GM12873 (cell line): Measurements from ENCODE around the gene ABCC8.

Experiments
- CTCF ChIP-seq: IDR thresholded peaks from 2 replicates; pipeline ENCODE4 v1.5.1; 2012; ENCODE audit warnings: low read depth, mild to moderate bottlenecking, moderate library complexity, low read length, control low read depth; ENCODE audit not compliant: insufficient read depth; ENCODE audit errors: missing control alignments

The ABCC8 gene

GRCh38 chr11:17416492-17416891, 60.2 kb downstream of the ABCC8 start:
- TF ChIP-seq CTCF, result no peak

DNA sequence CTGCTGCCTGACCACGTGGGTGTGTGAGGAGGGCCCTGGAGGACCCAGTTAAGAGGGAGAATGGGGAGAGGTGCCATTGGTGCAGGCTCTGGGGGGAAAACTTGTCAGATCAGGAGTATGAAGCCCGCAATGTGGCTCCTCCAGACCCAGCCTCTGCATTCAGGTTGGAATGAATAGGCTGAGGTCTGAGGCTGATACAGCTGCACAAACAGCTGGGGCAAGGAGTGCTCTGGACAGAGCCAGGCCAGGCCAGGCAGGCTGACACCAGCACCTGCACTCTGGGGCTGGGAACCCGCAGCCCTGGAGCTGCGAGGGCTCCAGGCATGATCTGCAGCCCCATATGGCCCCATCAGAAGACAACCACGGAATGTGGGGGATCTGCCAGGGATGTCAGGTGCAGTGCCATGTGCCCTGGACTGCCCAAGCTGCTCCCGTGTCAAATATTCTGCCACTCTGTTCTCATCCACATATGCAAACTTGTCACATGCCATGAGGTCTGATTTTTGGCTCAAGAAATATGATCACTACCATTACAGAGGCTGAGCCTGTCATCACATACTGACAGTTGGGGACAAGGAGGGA, 61.0 kb downstream of the ABCC8 start:
- no peak for TF ChIP-seq CTCF

DNA sequence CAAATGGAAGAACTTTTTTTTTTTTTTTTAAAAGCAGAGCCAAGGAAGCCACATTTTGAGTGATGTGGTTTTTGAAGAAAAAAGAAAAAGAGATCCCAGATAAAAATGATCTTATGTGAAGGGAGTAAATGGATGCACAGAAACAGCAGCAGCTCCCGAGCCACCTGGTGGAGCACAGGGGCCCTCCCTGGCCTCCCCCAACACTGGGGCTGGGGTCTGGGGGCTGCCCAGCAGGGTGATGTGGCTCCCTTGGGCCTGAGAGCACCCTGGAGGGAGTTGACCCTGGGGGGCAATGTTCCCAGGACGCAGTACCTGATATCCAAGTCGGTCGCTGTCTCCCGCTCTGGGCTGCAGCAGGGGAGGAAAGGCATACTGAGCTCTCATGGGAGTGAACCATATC, 61.7 kb downstream of the ABCC8 start:
- no peak for TF ChIP-seq CTCF

DNA sequence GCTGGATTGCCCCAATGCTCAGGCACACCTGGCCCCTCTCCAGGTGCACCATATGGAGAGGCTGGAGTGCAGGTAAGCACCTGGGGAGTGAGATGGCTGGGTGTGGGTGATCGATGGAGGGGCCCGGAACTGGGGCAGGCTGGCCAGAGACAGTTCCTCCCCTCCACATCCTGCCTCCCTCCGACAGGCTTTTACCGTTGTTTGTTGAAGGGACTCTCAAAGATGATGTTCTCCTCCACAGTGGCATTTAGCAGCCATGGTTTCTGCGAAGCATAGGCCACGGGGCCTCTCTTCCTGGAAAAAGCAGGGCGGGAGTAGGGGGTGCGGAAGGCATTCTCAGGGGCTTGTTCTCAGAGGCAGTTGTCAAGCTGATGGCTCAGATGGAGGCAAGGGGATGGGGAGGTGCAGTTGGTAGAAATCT, 62.3 kb downstream of the ABCC8 start:
- no peak for TF ChIP-seq CTCF

DNA sequence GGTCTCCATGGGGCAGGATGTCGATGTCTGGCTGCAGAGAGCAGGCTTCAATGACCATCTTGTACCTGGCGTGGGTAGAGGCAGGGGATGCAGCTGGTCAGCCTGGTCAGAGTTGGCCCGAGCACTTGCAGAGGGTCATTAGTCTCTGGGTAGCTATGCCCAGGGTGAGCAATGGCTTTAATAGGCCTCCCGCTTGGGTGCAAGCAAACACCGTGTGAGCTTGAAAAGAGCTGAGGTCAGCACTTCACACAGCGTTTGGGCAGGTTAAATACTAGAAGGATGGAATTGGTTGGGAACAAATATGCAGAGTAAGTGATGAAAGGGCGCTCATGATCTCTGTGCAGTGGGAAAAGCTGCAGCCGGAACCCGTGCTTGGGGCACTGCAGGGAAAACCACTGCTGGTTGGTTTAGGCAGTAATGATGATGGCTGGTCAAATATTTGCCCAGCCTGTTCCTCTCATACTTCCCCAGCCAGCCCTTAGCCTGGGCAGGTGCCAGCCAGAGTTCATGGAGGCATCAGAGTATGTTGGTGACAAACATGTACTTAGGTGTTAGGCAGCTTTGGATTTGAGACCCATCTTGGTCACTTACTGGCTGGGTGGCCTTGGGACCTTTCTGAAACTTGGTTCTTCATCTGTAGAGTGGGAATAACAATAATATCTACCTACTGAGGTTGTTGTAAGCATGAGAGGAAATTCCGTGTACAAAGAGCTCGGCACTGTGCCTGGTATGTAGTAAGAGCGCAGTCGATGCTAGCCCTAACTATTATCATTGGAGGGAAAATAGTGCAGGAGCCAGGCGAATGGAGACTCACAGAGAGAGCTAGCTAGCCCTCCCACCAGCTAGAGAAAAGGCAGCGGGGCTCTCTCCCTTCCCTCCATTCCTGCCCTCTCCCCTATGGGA, 63.0 kb downstream of the ABCC8 start:
- no peak for TF ChIP-seq CTCF

DNA sequence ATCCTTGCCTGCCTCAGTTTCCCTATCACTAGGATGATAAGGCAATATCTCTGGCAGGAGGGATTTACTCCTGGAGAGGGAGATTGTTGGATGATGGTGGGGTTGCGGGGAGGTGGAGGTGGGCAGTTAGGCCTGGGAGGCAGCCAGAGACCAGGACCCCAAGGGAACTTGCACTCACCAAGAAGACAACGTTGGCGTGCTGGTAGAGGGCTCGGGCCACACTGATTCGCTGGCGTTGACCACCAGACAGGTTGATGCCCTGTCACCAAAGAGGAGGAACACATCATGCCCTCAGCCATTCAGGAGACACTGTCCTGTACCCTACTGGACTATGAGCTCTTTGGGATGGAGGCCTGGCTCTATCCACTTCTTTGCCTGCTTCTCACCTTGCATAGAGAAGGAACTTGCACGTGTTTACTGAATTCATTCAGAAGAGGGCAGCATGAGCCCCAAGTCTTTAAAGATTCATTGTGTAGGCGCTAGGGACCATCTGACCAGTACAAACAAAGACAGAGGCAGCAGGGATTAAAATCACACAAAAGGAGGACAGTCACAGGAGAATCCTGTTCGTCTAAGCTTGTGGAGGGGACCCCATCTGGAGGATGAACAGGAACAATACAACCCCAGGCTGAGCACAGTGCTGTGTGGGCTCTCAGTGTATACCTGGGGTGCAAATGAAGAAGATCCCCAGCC, 64.0 kb downstream of the ABCC8 start:
- TF ChIP-seq CTCF, result no peak

GRCh38 chr11:17411418-17411817, 65.2 kb downstream of the ABCC8 start:
- no peak for TF ChIP-seq CTCF
